Lower leg skin (tissue), 4 donors: ENCODE data around the gene ALDH1B1. TPM values are rescaled to one million over a fixed set of nuclear protein-coding genes. Genes with fewer than 3 reads are reported as not detected.

Experiments
- DNase-seq, 2 donors: peaks; one replicate each; pipeline ENCODE4 v3.0.0-alpha.2; 2019; ENCODE audit warnings: low spot score in 2 of 2
- H3K4me3 ChIP-seq: fragments of 200-600 bp; sonication (generic); 2 replicates; pipeline ENCODE4 v1.5.1; 2017; ENCODE audit warnings: mild to moderate bottlenecking, low read depth; ENCODE audit not compliant: poor library complexity, severe bottlenecking
- CTCF ChIP-seq, 3 donors: fragments of 450-650 bp; IDR thresholded peaks; one replicate each; pipeline ENCODE4 v1.5.1; 2016; ENCODE audit warnings: antibody characterized with exemption in 3 of 3, mild to moderate bottlenecking in 3 of 3, moderate library complexity in 2 of 3
- POLR2A ChIP-seq, 2 donors: fragments of 450-650 bp; IDR thresholded peaks; one replicate each; pipeline ENCODE4 v1.6.1; 2016 to 2017; ENCODE audit warnings: antibody characterized with exemption in 2 of 2, mild to moderate bottlenecking in 1 of 2, moderate library complexity in 1 of 2
- WGBS, 2 donors: methylation state at CpG; one replicate each; pipeline ENCODE4 v1.1.5; 2018; 5-methylcytosine and 5-hydroxymethylcytosine counted together
- intact Hi-C: fragments of 100-400 bp; cut with DNase I; formaldehyde crosslinking; loops from one replicate; pipeline ENCODE4 v1.15.0; 2023; ENCODE audit warnings: low total_unique reads
- total RNA-seq, 4 donors: library from RNA; depleted of rRNA; stranded (reverse); fragments of >200 nt; gene quantifications; one replicate each; pipeline ENCODE4 v1.1.0, GENCODE V29; 2016

ALDH1B1 gene
- total RNA-seq, 4 donors from 2014 or later: 2.3 to 6.8 (median 3.6) TPM

GRCh38 chr9:38355115-38355514 is 37.4 kb upstream of the ALDH1B1 start:
- TF ChIP-seq POLR2A (IDR thresholded peaks at IDR 0.05): no peak
- no peak for TF ChIP-seq CTCF (IDR thresholded peaks at IDR 0.05)
- DNase-seq: peak in 1 of 2 donors; percentile 6
- 61 to 87% methylated on average over 3 of the region's 3 CpGs for WGBS, 2 donors
- H3K4me3 ChIP-seq: no peak overlapping the region
- intact Hi-C loops: no loop called here

- TF ChIP-seq POLR2A (IDR thresholded peaks at IDR 0.05): no peak
- WGBS, 2 donors: 91 to 97% methylated on average over 3 of the region's 3 CpGs
- DNase-seq: peak in 1 of 2 donors; percentile 64
- intact Hi-C loops: no loop called here
- H3K4me3 ChIP-seq: no peak overlapping the region
These were observed 36.9 kb upstream of the ALDH1B1 start for GRCh38 chr9:38355517-38356120.

DNA sequence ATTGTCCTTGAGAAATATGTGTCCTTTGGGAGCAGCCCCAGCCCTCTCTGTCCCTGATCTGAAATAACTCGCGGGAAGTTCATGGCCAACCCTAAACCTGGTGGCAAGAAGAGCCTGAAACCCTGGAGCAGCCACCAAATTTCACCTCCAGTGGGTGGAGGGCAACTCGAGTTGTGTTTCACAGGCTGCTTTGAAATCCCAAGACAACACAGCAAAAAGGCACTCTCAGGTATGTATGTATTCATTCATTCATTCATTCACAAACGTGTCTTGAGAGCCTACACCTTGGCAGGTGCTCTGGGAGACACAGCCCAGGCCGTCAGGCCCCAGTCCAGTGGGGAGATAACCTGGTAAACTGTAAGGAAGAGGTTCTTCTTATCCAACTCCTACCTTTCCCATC is 35.7 kb upstream of the ALDH1B1 start:
- H3K4me3 ChIP-seq: no peak overlapping the region
- DNase-seq: peak in 1 of 2 donors; percentile 64
- no peak for TF ChIP-seq CTCF (IDR thresholded peaks at IDR 0.05)
- no peak for TF ChIP-seq POLR2A (IDR thresholded peaks at IDR 0.05)
- intact Hi-C loops: no loop called here
- WGBS, 2 donors: 76 to 91% methylated on average over 5 of the region's 5 CpGs

GRCh38 chr9:38357350-38358114 is 35.0 kb upstream of the ALDH1B1 start:
- peak in 1 of 2 donors; percentile 70 for DNase-seq
- WGBS, 2 donors: 74 to 81% methylated on average over 5 of the region's 5 CpGs
- TF ChIP-seq CTCF (IDR thresholded peaks at IDR 0.05): no peak
- TF ChIP-seq POLR2A (IDR thresholded peaks at IDR 0.05): no peak
- intact Hi-C loops: no loop called here
- H3K4me3 ChIP-seq: no peak overlapping the region

DNA sequence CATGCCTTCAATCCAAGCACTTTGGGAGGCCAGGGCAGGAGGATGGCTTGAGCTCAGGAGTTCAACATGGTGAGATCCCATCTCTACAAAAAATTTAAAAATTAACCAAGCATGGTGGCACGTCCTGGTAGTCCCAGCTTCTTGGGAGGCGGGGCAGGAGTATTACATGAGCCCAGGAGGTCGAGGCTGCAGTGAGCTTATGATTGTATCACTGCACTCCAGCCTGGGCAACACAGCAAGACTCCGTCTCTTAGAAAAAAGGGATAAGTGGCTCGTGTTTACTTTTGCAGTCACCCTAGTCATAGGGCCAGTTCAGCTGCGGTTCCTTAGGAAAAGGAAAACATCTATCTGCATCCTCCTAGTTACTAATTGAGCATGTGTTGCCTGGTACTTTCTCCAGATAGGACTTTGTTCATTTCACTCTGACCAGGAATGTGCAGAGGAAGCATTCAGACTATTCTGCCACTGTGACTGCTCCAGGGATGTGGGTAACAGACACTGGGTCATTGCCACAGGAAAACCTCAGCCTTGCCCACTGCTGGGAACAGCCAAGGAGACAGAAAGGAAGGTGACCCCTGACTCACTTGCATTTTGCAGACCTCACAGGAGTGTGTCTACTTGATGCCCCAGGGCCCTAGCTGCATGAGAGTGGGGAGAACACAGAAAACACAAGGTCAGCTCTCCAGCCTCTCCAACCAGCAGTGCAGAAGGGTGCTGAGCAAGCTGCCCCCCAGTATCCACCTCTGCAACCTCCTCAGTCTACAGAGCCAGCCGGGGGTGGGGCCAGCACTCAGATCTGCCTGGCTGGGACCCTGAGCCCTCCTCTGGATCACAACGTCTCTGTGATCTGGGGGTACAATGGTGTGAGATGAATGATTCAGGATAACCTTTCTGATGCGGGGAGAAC is 33.9 kb upstream of the ALDH1B1 start:
- H3K4me3 ChIP-seq: no peak overlapping the region
- intact Hi-C loops: no loop called here
- DNase-seq: peak in 1 of 2 donors; percentile 74
- TF ChIP-seq CTCF (IDR thresholded peaks at IDR 0.05) (no peak), POLR2A (IDR thresholded peaks at IDR 0.05) (no peak)
- WGBS, 2 donors: 80 to 83% methylated on average over 9 of the region's 9 CpGs

- peak in 1 of 2 donors; percentile 40 for DNase-seq
- intact Hi-C loops: no loop called here
- TF ChIP-seq CTCF (IDR thresholded peaks at IDR 0.05) (no peak), POLR2A (IDR thresholded peaks at IDR 0.05) (no peak)
- WGBS, 2 donors: 82 to 87% methylated on average over 6 of the region's 6 CpGs
- no peak overlapping the region for H3K4me3 ChIP-seq
These were observed 33.2 kb upstream of the ALDH1B1 start for GRCh38 chr9:38359297-38359653.
